K562 (cell line): ENCODE data around the gene EPHA2. TPM values are rescaled to one million over a fixed set of nuclear protein-coding genes. Genes with fewer than 3 reads are reported as not detected.

Experiments
- FOXK2 ChIP-seq, 2 experiments: fragments of 450-650 bp; IDR thresholded peaks in 1 of 2; conservative IDR thresholded peaks in 1 of 2; 2 replicates each; pipeline ENCODE4 v1.6.1; 2016; ENCODE audit warnings: low read depth in 2 of 2, mild to moderate bottlenecking in 1 of 2
- GATAD2A ChIP-seq: fragments of 450-650 bp; IDR thresholded peaks from 2 replicates; pipeline ENCODE4 v1.6.1; 2017
- HDGF ChIP-seq: fragments of 450-650 bp; IDR thresholded peaks from 2 replicates; pipeline ENCODE4 v1.6.1; 2016
- MAFK ChIP-seq: IDR thresholded peaks from 2 replicates; pipeline ENCODE4 v1.6.1; 2011; ENCODE audit warnings: low read length, improper control_type of control experiment
- NR2C2 ChIP-seq, 2 experiments: fragments of 200-800 bp in 1 of 2; sonication (Bioruptor generic) in 1 of 2; sonication (generic) in 1 of 2; formaldehyde crosslinking in 1 of 2; IDR thresholded peaks; 2 replicates each; pipeline versions ENCODE4 v1.6.1 to v1.8.0; 2016 to 2022; ENCODE audit warnings: mild to moderate bottlenecking in 1 of 2, missing compliant biosample characterization in 1 of 2, missing genetic modification characterization in 1 of 2, missing genetic modification reagents in 1 of 2
- PYGO2 ChIP-seq: fragments of 450-650 bp; IDR thresholded peaks from 2 replicates; pipeline ENCODE4 v1.6.1; 2016; ENCODE audit warnings: mild to moderate bottlenecking, missing genetic modification characterization, moderate library complexity, missing compliant biosample characterization
- REST ChIP-seq, 2 experiments: fragments of 450-650 bp; formaldehyde crosslinking in 1 of 2; IDR thresholded peaks; 2 replicates each; pipeline versions ENCODE4 v1.4.0 to v1.6.1; 2014 to 2020; ENCODE audit warnings: mild to moderate bottlenecking in 2 of 2, borderline replicate concordance in 1 of 2, low read depth in 1 of 2
- SMARCC2 ChIP-seq: fragments of 450-650 bp; IDR thresholded peaks from 2 replicates; pipeline ENCODE4 v1.6.1; 2017; ENCODE audit warnings: antibody characterized with exemption, moderate library complexity, mild to moderate bottlenecking, low read depth
- TFAP4 ChIP-seq: sonication (generic); formaldehyde crosslinking; IDR thresholded peaks from 2 replicates; pipeline ENCODE4 v1.8.0; 2022; ENCODE audit warnings: missing genetic modification reagents, mild to moderate bottlenecking, moderate library complexity, borderline replicate concordance
- VEZF1 ChIP-seq: fragments of 200-800 bp; sonication (Bioruptor generic); IDR thresholded peaks from 2 replicates; pipeline ENCODE4 v1.6.1; 2017; ENCODE audit warnings: missing genetic modification characterization, missing compliant biosample characterization
- ZNF316 ChIP-seq: fragments of 450-650 bp; IDR thresholded peaks from 2 replicates; pipeline ENCODE4 v1.6.1; 2016
- ZNF785 ChIP-seq: fragments of 250-450 bp; sonication (Bioruptor Pico); IDR thresholded peaks from 2 replicates; pipeline ENCODE4 v1.4.0; 2020; ENCODE audit warnings: mild to moderate bottlenecking
- polyA plus RNA-seq, 8 experiments: library from polyadenylated mRNA; depleted of rRNA in 4 of 8; stranded (reverse) in 5 of 8; unstranded in 3 of 8; fragments of >200 nt; fragmentation: Nextera tagmentation in 2 of 8; fragmentation: Illumina TruSeq in 1 of 8; extraction: Ambion mirVana in 2 of 8; extraction: Trizol in 1 of 8; gene quantifications; 2 replicates each; pipeline versions ENCODE4 v1.2.1 to v1.2.3, GENCODE V29; 2011 to 2014; ENCODE audit warnings: inconsistent platforms in 1 of 8, missing spikeins in 1 of 8
- total RNA-seq, 7 experiments: library from RNA; depleted of rRNA in 6 of 7; stranded (reverse); fragments of >200 nt in 6 of 7; fragmentation: Illumina TruSeq in 2 of 7; extraction: Trizol in 2 of 7; gene quantifications; 2 replicates each; pipeline versions ENCODE4 v1.2.1 to v1.2.3, GENCODE V29; 2011 to 2021; ENCODE audit warnings: low replicate concordance in 1 of 7
- TF ChIP-seq, protein P1 (sequence below), 3 experiments: fragments of 200-800 bp in 1 of 3; sonication (Bioruptor generic) in 1 of 3; sonication (generic) in 1 of 3; formaldehyde crosslinking in 1 of 3; IDR thresholded peaks; 2 replicates each; pipeline versions ENCODE4 v1.6.1 to v1.8.0; 2016 to 2022; ENCODE audit warnings: mild to moderate bottlenecking in 2 of 3, missing compliant biosample characterization in 2 of 3, missing genetic modification characterization in 2 of 3, missing genetic modification reagents in 1 of 3

The EPHA2 gene
- total and polyA plus RNA-seq, 9 of the 15 experiments (the other 6 are each of a cell fraction or from before 2014, with no cell fraction given), result 0.04 to 0.40 (median 0.07) TPM; not detected in 4

- TF ChIP-seq, protein P1, sequence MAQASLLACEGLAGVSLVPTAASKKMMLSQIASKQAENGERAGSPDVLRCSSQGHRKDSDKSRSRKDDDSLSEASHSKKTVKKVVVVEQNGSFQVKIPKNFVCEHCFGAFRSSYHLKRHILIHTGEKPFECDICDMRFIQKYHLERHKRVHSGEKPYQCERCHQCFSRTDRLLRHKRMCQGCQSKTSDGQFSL (CRISPR knock-in tag; IDR thresholded peaks at IDR 0.05), result peak; percentile 73; the same call in 1 of the 2 replicates
- TF ChIP-seq, protein P1 (tag; IDR thresholded peaks at IDR 0.05), result no peak
- TF ChIP-seq MAFK, result peak; percentile 41
- 0 out of 2 replicates have a peak, but pooled peaks have one; percentile 11 for TF ChIP-seq VEZF1
- TF ChIP-seq TFAP4 (CRISPR knock-in tag), result peak; percentile 31; the same call in 1 of the 2 replicates
- TF ChIP-seq ZNF316, result peak; percentile 91
- TF ChIP-seq REST (IDR thresholded peaks at IDR 0.05; ENCODE audit: borderline replicate concordance), result no peak
- no peak for TF ChIP-seq REST (CRISPR knock-in tag; IDR thresholded peaks at IDR 0.05; ENCODE audit: low read depth)
- 0 out of 4 replicates have a peak, but pooled peaks of 1 of the 2 experiments have one; percentile 9 for TF ChIP-seq FOXK2 (conservative IDR thresholded peaks at IDR 0.05 in 1 of 2, IDR thresholded peaks at IDR 0.05 in 1 of 2; ENCODE audit: low read depth in 2 of 2)
- no peak for TF ChIP-seq ZNF785 (CRISPR knock-in tag)
- no peak; the same call in 1 of the 2 replicates for TF ChIP-seq SMARCC2
- no peak for TF ChIP-seq NR2C2 (CRISPR knock-in tag; IDR thresholded peaks at IDR 0.05)
- TF ChIP-seq NR2C2 (tag; IDR thresholded peaks at IDR 0.05), result no peak
- no peak for TF ChIP-seq PYGO2 (tag)
- TF ChIP-seq HDGF, result peak; percentile 72
- 0 out of 2 replicates have a peak, but pooled peaks have one; percentile 15 for TF ChIP-seq GATAD2A
These were observed 17.8 kb upstream of the EPHA2 start (continued) for GRCh38 chr1:16173447-16174260.
